HepG2 (cell line): ENCODE data around the gene ANTKMT. TPM values are rescaled to one million over a fixed set of nuclear protein-coding genes. Genes with fewer than 3 reads are reported as not detected.
A peak's percentile ranks its signal among the peaks of the same experiment; 100 is the strongest.

Experiments used
- CBX1 ChIP-seq: IDR thresholded peaks from one replicate; pipeline ENCODE4 v1.6.1; 2016; ENCODE audit warnings: antibody characterized with exemption, low read depth
- KLF13 ChIP-seq: sonication (generic); formaldehyde crosslinking; IDR thresholded peaks from 2 replicates; pipeline ENCODE4 v1.4.0; 2020; ENCODE audit warnings: mild to moderate bottlenecking, missing genetic modification reagents
- KLF9 ChIP-seq: IDR thresholded peaks from 2 replicates; pipeline ENCODE4 v1.6.1; 2016; ENCODE audit warnings: low read depth
- NCOA5 ChIP-seq: sonication (generic); formaldehyde crosslinking; IDR thresholded peaks from 2 replicates; pipeline ENCODE4 v1.4.0; 2020; ENCODE audit warnings: missing genetic modification reagents
- NFYB ChIP-seq: sonication (generic); formaldehyde crosslinking; IDR thresholded peaks from 2 replicates; pipeline ENCODE4 v1.4.0; 2020; ENCODE audit warnings: missing genetic modification reagents
- NR1H2 ChIP-seq: sonication (generic); formaldehyde crosslinking; IDR thresholded peaks from 2 replicates; pipeline ENCODE4 v1.8.1; 2022; ENCODE audit warnings: low read depth, missing genetic modification reagents, borderline replicate concordance
- NR2C2 ChIP-seq: sonication (generic); formaldehyde crosslinking; IDR thresholded peaks from 2 replicates; pipeline ENCODE4 v1.4.0; 2020; ENCODE audit warnings: missing genetic modification reagents, mild to moderate bottlenecking, moderate library complexity, borderline replicate concordance
- SMAD1 ChIP-seq: sonication (generic); formaldehyde crosslinking; IDR thresholded peaks from 2 replicates; pipeline ENCODE4 v1.4.0; 2020; ENCODE audit warnings: missing genetic modification reagents, low read depth, mild to moderate bottlenecking, borderline replicate concordance
- TEAD3 ChIP-seq: optimal IDR thresholded peaks from 2 replicates; pipeline ENCODE3; 2016; ENCODE audit warnings: borderline replicate concordance
- UBTF ChIP-seq: sonication (generic); formaldehyde crosslinking; IDR thresholded peaks from 2 replicates; pipeline ENCODE4 v1.4.0; 2020; ENCODE audit warnings: mild to moderate bottlenecking, missing genetic modification reagents
- ZIK1 ChIP-seq: sonication (generic); formaldehyde crosslinking; IDR thresholded peaks from 2 replicates; pipeline ENCODE4 v1.5.0; 2020; ENCODE audit warnings: mild to moderate bottlenecking, low read depth, missing genetic modification reagents, borderline replicate concordance
- ZMAT3 ChIP-seq: sonication (generic); formaldehyde crosslinking; conservative IDR thresholded peaks from 2 replicates; pipeline ENCODE4 v1.7.0; 2021; ENCODE audit warnings: missing genetic modification reagents
- ZNF136 ChIP-seq: sonication (generic); formaldehyde crosslinking; IDR thresholded peaks from 2 replicates; pipeline ENCODE4 v1.8.1; 2022; ENCODE audit warnings: low read depth, mild to moderate bottlenecking, moderate library complexity, missing genetic modification reagents
- ZNF142 ChIP-seq: sonication (generic); formaldehyde crosslinking; IDR thresholded peaks from 2 replicates; pipeline ENCODE4 v1.4.0; 2020; ENCODE audit warnings: missing genetic modification reagents
- ZNF224 ChIP-seq: sonication (generic); formaldehyde crosslinking; IDR thresholded peaks from 2 replicates; pipeline ENCODE4 v1.5.0; 2020; ENCODE audit warnings: mild to moderate bottlenecking, missing genetic modification reagents
- ZNF274 ChIP-seq: sonication (generic); formaldehyde crosslinking; IDR thresholded peaks from 2 replicates; pipeline ENCODE4 v1.5.1; 2020; ENCODE audit warnings: mild to moderate bottlenecking, missing genetic modification reagents
- ZNF3 ChIP-seq: IDR thresholded peaks from 2 replicates; pipeline ENCODE4 v1.7.0; 2017; ENCODE audit warnings: inconsistent platforms
- ZNF652 ChIP-seq: IDR thresholded peaks from 2 replicates; pipeline ENCODE4 v1.6.1; 2016; ENCODE audit warnings: low read depth, borderline replicate concordance
- ZNF777 ChIP-seq: sonication (generic); formaldehyde crosslinking; IDR thresholded peaks from 2 replicates; pipeline ENCODE4 v1.4.0; 2020; ENCODE audit warnings: missing genetic modification reagents
- ZNF790 ChIP-seq: sonication (generic); formaldehyde crosslinking; IDR thresholded peaks from 2 replicates; pipeline ENCODE4 v1.8.0; 2022; ENCODE audit warnings: missing genetic modification reagents, mild to moderate bottlenecking, borderline replicate concordance
- polyA plus RNA-seq, 8 experiments: library from polyadenylated mRNA; depleted of rRNA in 3 of 8; stranded (reverse) in 7 of 8; unstranded in 1 of 8; fragments of >200 nt; fragmentation: Illumina TruSeq in 4 of 8; extraction: Trizol in 4 of 8; gene quantifications; 2 replicates each; pipeline versions ENCODE4 v1.2.1 to v1.2.3, GENCODE V29; 2011 to 2016; ENCODE audit warnings: low read depth in 4 of 8, missing spikeins in 1 of 8, mixed read lengths in 1 of 8; ENCODE audit not compliant: insufficient read depth in 1 of 8
- total RNA-seq, 5 experiments: library from RNA; depleted of rRNA; stranded (reverse); fragments of >200 nt; fragmentation: Illumina TruSeq; extraction: Trizol; gene quantifications; 2 replicates each; pipeline ENCODE4 v1.2.3, GENCODE V29; 2016; ENCODE audit warnings: low read depth in 1 of 5

Gene ANTKMT
- total and polyA plus RNA-seq, 2 of the 13 experiments (the other 11 are each of a cell fraction or from before 2014, with no cell fraction given), result 7.5 to 47.8 TPM

- TF ChIP-seq NFYB (no peak), ZIK1 (CRISPR knock-in tag) (no peak), ZNF136 (CRISPR knock-in tag) (no peak), ZNF274 (CRISPR knock-in tag) (0 out of 2 replicates have a peak, but pooled peaks have one; percentile 62), NCOA5 (CRISPR knock-in tag) (no peak), ZNF777 (CRISPR knock-in tag) (peak; percentile 66), NR2C2 (CRISPR knock-in tag) (no peak), KLF9 (no peak), ZNF224 (CRISPR knock-in tag) (no peak), ZMAT3 (CRISPR knock-in tag) (peak; percentile 75; the same call in 1 of the 2 replicates), TEAD3 (CRISPR knock-in tag) (no peak), CBX1 (no peak), NR1H2 (CRISPR knock-in tag) (no peak), SMAD1 (CRISPR knock-in tag) (no peak), ZNF652 (CRISPR knock-in tag) (no peak), UBTF (no peak), KLF13 (no peak), ZNF3 (CRISPR knock-in tag) (no peak), ZNF790 (CRISPR knock-in tag) (peak; percentile 58; the same call in 1 of the 2 replicates), ZNF142 (CRISPR knock-in tag) (peak; percentile 86; the same call in 1 of the 2 replicates)
Measured at GRCh38 chr16:700684-701584, 20.0 kb upstream of the ANTKMT start (continued).
